KOPT-K1 (cell line): ENCODE results near the gene GNMT.

Experiments
- H3K27ac ChIP-seq: fragments of 200-600 bp; sonication (generic); 2 replicates; pipeline ENCODE4 v1.5.1; 2016; ENCODE audit warnings: antibody characterized with exemption, mild to moderate bottlenecking, low read depth, low read length; ENCODE audit not compliant: poor library complexity, severe bottlenecking
- H3K36me3 ChIP-seq: fragments of 200-600 bp; sonication (generic); 2 replicates; pipeline ENCODE4 v1.5.1; 2017; ENCODE audit warnings: antibody characterized with exemption, mild to moderate bottlenecking, low read length, moderate library complexity; ENCODE audit not compliant: insufficient read depth
- H3K9me3 ChIP-seq: fragments of 200-600 bp; sonication (generic); 2 replicates; pipeline ENCODE4 v1.5.1; 2017; ENCODE audit warnings: antibody characterized with exemption, low read length, mild to moderate bottlenecking; ENCODE audit not compliant: insufficient read depth, poor library complexity, severe bottlenecking

GNMT gene

DNA sequence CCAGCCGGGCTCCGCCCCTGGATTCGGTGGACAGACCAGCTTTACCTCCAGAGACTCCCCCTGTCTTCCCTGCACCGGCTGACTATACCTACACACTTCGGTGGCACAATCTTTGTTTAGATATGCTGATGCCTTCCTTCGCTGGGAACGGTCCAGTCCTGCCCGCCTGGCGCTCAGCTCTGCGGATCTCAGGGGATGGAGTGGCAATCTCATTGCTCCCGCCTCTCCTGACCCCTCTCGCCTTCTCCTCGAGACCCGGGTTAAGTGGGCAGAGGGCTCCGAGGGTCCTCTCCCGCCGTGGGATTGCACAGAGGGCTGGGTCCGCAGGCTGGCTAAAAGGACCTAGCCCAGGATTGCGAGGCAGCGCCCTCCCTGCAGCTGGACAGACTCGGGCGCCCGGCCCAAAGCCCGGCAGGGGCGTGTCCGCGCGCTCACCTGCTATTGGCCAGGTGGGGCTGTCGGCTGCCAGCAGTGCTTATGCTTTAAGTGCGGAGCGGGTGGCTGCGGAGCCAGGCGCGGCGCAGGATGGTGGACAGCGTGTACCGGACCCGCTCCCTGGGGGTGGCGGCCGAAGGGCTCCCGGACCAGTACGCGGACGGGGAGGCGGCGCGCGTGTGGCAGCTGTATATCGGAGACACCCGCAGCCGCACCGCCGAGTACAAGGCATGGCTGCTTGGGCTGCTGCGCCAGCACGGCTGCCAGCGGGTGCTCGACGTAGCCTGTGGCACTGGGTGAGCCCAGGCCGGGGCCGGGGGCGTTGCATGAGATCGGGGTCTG lies at the start of gene GNMT:
Gene GNMT (plus strand): TSS at position 512 of the 777 bp plus-strand sequence. CDS start 14 bp downstream, at position 526.
- H3K9me3 ChIP-seq: no peaks in the 10 kb centered on the region

DNA sequence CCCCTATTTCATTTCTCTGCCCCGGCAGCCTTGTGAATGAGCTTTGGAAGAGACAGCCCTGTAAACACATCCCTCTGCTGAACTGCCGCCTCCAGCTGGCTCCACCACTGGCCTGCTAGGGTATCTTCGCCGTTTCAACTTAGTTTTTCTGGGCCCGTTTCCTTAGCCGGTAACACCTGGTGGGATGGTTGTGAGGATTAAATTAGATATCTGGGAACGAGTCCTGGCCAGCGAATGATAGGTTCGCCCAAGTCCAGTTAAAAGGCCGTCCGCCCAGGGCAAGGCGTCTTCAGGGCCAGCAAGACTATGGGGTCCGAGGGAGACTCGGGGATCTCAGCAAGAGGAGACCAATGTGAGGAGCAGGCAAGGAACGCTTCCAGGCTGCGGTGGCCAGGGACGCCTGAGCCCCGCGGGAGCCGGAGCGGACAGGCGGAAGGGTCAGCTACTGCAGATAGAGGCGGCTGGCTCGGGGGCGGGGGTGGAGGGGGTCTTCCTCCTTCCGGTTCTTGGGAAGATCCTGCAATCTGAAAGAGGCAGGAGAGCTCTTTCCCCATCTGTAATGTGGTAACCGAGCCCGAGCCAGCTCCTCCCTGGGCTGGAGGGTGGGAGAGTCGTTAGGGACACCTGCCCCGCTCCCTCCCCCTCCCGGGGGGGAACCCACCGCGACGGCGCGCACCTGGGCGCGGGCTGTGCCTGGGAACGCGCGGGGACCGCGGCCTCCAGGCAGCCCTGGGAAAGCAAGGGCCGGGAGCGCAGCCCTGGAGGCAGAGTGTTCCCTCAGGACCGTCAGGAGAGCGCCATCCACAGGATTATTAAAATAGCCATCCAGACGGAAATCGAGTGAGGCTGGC lies 49.2 kb upstream of the GNMT start:
- Histone ChIP-seq H3K27ac (peak overlapping the region; percentile 33), H3K9me3 (no peaks in the 10 kb centered on the region)

More for the DNA sequence above, at the start of gene GNMT:
- Histone ChIP-seq H3K27ac (no peak within 1 kb of the TSS), H3K36me3 (peaks cover 28% of the 10 kb centered on the region)

DNA sequence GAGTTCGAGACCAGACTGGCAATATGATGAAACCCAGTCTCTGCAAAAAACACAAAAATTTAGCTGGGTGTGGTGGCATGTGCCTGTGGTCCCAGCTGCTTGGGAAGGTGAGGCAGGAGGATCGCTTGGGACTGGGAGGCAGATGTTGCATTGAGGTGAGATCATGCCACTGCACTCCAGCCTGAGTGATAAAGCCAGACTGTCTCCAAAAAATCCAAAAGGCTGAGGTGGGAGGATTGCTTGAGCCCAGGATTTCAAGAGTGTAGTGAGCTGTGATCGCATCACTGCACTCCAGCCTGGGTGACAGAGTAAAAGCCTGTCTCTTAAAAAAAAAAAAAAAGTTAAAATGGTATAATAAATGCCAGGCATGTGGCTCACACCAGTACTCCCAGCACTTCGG lies 46.0 kb upstream of the GNMT start:
- peak overlapping the region; percentile 20 for H3K27ac ChIP-seq
- H3K9me3 ChIP-seq: no peaks in the 10 kb centered on the region
- H3K36me3 ChIP-seq: no peaks in the 10 kb centered on the region

More for the DNA sequence above, 49.2 kb upstream of the GNMT start:
- H3K36me3 ChIP-seq: no peaks in the 10 kb centered on the region

DNA sequence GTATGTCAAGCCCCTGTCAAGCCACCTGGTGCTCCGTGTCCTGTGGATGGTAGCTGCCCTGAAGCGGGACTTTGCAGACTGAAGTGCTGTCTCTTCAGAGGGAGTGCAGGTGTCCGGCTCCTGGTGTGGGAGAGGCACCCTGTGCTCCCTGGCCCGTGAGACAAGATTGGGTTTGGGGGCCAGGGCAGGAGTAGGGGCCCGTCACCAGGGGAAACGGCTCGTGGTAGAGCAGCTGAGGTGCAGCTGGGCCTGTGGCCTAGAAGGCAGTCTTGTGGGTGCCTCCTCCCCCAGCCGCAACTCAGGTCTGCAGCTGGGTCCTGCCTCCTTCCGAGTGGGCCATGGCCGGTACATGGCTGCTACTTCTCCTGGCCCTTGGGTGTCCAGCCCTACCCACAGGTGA lies 44.8 kb upstream of the GNMT start, which contains the start of gene PTCRA:
Gene PTCRA (plus strand): TSS at position 322 of the 400 bp plus-strand sequence. CDS start 17 bp downstream, at position 339.
- Histone ChIP-seq H3K36me3 (no peaks in the 10 kb centered on the region), H3K27ac (peak within 1 kb of the TSS; percentile 63), H3K9me3 (no peaks in the 10 kb centered on the region)

DNA sequence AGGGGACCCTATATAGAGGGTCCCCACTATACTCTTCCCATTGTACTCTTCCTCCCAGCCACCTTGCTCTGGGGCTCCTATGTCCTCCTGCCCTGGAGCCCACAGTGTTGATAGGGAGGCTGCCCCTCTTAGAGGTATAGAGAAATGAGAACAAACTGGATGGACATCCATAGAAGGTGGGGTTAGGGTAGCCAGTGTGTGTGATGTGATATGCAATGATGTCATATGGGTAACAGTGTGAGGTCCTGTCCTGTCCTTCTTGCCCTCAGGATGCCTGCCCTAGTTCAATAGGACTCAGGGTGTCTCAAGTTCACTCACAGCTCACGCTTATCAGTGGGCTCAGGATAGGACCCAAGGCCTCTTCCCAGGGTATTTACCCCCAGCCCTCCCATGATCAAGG lies 44.3 kb upstream of the GNMT start:
- peak overlapping the region; percentile 63 for H3K27ac ChIP-seq
- no peaks in the 10 kb centered on the region for H3K9me3 ChIP-seq
- no peaks in the 10 kb centered on the region for H3K36me3 ChIP-seq

DNA sequence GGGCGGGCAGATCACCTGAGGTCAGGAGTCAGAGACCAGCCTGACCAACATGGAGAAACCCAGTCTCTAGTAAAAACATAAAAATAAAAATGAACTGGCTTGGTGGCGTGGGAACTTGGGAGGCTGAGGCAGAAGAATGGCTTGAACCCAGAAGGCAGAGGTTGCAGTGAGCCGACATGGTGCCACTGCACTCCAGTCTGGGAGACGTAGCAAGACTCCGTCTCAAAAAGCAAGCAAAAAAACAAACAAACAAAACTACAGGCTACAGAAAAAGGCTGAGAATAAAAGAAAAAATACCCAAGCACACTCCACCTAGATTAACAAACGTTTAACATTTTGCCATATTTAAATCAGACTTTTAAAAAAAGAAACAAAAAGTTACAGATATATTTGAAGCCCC lies 38.8 kb upstream of the GNMT start:
- H3K9me3 ChIP-seq: no peaks in the 10 kb centered on the region
- no peak overlapping the region for H3K27ac ChIP-seq
- H3K36me3 ChIP-seq: no peaks in the 10 kb centered on the region

DNA sequence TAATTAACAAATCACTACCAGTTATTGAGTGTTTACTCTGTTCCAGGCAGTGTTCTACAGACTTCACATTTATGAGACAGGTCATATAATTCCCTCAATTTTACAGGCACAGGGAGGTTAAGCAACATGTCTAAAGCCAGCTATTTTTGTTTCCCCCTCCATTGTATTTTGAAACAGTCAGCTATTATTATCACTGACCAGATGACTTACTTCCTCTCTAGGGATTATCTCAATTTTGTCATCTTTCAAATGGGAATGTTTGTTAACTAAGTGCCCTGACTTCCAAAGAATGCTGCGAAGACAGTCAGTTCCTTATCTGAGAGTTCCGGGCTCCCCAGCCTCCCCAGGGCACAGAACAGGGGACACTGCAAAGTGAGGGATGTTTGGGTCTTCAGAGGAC lies 36.9 kb upstream of the GNMT start:
- Histone ChIP-seq H3K27ac (no peak overlapping the region), H3K9me3 (no peaks in the 10 kb centered on the region), H3K36me3 (no peaks in the 10 kb centered on the region)

DNA sequence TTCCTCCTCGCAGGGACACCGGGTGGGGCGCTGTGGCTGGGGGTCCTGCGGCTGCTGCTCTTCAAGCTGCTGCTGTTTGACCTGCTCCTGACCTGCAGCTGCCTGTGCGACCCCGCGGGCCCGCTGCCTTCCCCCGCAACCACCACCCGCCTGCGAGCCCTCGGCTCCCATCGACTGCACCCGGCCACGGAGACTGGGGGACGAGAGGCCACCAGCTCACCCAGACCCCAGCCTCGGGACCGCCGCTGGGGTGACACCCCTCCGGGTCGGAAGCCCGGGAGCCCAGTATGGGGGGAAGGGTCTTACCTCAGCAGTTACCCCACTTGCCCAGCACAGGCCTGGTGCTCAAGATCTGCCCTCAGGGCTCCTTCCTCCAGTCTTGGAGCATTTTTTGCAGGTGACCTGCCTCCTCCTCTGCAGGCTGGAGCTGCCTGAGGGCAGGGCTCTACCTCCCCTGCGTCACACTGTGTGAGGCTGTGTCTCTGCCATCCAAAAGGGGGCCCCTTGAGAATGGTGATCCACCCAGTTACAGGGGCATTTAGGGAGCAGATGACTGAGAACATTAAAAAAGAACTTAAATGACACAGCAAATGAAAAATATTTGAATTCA lies 35.2 kb upstream of the GNMT start:
- Histone ChIP-seq H3K9me3 (no peaks in the 10 kb centered on the region), H3K27ac (no peak overlapping the region), H3K36me3 (no peaks in the 10 kb centered on the region)

DNA sequence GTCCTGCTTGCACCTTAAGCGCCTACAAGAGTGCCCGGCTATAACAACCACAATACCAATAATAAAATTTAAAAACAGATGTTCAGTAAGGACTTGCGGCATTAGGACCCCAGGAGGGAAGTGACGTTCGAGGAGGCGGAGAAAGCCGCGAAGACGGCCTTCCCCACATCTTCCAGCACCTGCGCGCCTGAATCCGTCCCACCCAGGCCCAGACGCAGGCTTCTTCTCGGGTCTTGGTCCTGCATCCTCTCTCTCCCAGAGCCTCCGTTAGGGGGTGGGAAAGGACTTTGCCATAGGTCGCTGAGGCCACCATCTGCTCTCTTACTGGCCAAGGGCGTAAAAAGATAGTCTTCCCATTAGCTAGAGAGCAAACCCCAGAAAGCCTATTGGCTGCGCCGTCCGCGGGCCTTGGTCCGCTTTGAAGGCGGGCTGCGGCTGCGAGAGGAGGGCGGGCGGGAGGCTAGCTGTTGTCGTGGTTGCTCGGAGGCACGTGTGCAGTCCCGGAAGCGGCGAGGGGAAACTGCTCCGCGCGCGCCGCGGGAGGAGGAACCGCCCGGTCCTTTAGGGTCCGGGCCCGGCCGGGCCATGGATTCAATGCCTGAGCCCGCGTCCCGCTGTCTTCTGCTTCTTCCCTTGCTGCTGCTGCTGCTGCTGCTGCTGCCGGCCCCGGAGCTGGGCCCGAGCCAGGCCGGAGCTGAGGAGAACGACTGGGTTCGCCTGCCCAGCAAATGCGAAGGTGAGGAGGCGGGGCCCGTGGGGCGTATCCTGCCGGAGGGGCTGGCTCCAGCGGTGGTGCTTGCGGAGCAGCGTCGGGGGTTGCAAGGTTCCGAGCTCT lies 31.4 kb upstream of the GNMT start, which contains the start of gene CNPY3:
Gene CNPY3 (plus strand): TSS at position 495 of the 835 bp plus-strand sequence. CDS start 91 bp downstream, at position 586.
- H3K27ac ChIP-seq: peak within 1 kb of the TSS; percentile 92
- H3K9me3 ChIP-seq: no peaks in the 10 kb centered on the region
- H3K36me3 ChIP-seq: peaks cover 26% of the 10 kb centered on the region

DNA sequence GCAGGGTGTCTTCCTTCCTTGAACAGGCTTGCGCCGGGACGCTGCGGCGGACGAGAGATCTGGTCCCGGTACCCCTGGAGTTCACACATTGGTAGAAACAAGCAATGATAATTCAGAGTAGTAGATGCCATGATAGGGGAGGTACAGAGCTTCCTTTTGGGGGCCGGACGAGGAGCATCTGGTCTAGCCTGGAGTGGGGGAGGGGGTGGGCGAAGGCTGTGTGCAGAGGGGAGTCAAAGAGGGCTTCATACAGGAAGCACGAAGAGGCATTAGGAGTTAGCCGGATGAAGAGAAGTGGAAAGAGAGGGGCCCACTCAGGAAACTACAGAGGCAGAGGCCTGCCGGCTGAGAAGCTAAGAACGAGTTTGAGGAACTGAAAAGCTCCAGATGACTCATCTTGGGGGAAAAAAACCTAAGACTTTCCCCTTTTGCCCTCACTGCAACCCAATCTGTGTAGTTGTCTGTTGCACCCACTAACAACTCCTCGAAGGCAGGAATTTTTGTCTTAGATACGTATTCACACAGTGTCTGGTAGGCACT lies 30.7 kb upstream of the GNMT start:
- peak overlapping the region; percentile 92 for H3K27ac ChIP-seq
- H3K36me3 ChIP-seq: peaks cover 33% of the 10 kb centered on the region
- H3K9me3 ChIP-seq: no peaks in the 10 kb centered on the region

DNA sequence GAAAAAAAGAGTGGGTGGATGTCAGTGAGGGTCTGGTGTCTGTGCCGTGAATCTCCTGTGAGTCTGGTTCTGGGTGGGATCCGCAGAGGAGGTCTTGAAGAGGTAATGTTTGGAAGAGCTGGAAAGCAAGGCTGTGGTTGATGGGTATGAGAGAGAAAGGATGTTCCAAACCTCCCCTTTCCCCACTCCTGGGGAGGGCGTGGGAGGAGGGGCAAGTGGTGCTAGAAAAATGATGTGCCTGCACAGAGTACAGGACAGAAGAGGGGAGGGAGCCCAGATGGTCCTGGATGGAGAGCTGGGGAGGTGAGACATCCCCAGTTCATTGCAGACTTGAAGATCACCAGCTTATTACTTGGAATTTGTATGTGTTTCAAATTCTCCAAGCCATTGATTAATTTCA lies 28.1 kb upstream of the GNMT start:
- Histone ChIP-seq H3K9me3 (no peaks in the 10 kb centered on the region), H3K27ac (peak overlapping the region; percentile 28), H3K36me3 (peaks cover 58% of the 10 kb centered on the region)

DNA sequence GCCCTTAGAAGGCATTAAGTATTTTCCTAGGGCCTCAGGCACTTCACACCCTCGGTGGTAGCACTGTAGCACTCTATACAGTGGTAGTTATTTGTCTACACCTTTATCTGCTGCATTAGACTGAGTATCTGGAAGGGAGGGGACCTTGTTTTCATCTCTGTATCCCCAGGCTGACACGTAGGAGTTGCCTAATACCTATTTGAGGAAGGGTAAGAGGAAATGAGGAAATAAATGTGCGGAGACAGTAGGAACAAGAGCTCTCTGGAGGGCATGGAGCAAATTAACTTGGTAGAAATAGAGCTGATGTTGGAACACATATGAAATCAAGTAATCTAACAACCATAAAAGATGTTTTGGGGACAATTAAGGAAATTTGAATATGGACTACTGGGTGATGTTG lies 27.3 kb upstream of the GNMT start:
- peaks cover 66% of the 10 kb centered on the region for H3K36me3 ChIP-seq
- H3K27ac ChIP-seq: no peak overlapping the region
- H3K9me3 ChIP-seq: no peaks in the 10 kb centered on the region

DNA sequence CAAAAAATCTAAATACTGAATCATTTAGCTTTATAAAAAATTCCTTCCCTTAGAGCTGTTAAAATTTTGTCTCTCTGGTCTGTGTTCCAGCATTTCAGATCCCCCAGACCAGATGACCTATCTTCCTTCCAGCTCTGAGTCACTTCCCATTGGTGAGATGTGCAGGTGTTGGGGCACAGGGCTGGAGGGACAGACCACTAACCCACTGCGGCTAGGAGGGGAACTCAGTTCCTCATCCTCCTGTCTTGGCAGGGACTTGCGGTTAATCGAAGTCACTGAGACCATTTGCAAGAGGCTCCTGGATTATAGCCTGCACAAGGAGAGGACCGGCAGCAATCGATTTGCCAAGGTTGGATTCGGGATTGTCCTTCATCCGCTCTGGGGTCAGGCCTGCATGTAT lies 25.2 kb upstream of the GNMT start:
- Histone ChIP-seq H3K27ac (no peak overlapping the region), H3K9me3 (no peaks in the 10 kb centered on the region), H3K36me3 (peaks cover 87% of the 10 kb centered on the region)

DNA sequence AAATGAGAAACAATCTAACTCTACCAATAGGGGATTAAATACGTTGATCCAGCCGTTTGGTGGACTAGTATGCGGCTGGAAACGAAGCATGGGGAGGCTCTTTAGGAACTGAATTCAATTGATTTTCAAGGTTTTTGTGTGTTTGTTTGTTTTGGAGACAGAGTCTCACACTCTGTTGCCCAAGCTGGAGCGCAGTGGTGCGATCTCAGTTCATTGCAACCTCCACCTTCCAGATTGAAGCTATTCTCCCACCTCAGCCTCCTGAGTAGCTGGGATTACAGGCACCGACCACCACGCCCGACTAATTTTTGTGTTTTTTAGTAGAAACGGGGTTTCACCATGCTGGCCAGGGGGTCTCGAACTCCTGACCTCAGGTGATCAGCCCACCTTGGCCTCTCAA lies 24.2 kb upstream of the GNMT start:
- H3K27ac ChIP-seq: no peak overlapping the region
- H3K36me3 ChIP-seq: peaks cover 98% of the 10 kb centered on the region
- no peaks in the 10 kb centered on the region for H3K9me3 ChIP-seq
